K562 (cell line): ENCODE measurements around the gene DLGAP1. TPM values are rescaled to one million over a fixed set of nuclear protein-coding genes. Genes with fewer than 3 reads are reported as not detected.
A peak's percentile ranks its signal among the peaks of the same experiment; 100 is the strongest.

Experiments
- ARID2 ChIP-seq: fragments of 450-650 bp; IDR thresholded peaks from 2 replicates; pipeline ENCODE4 v1.6.1; 2017; ENCODE audit warnings: antibody characterized with exemption, mild to moderate bottlenecking
- C11orf30 ChIP-seq: fragments of 450-650 bp; IDR thresholded peaks from 2 replicates; pipeline ENCODE4 v1.6.1; 2016; ENCODE audit warnings: low read depth, mild to moderate bottlenecking
- DDX20 ChIP-seq: fragments of 450-650 bp; IDR thresholded peaks from 2 replicates; pipeline ENCODE4 v1.6.1; 2016; ENCODE audit warnings: missing genetic modification characterization, low read depth, mild to moderate bottlenecking, missing compliant biosample characterization, moderate library complexity
- ETV5 ChIP-seq: sonication (generic); formaldehyde crosslinking; IDR thresholded peaks from 2 replicates; pipeline ENCODE4 v1.4.0; 2020; ENCODE audit warnings: low read depth, mild to moderate bottlenecking, missing genetic modification reagents
- HNRNPUL1 ChIP-seq: fragments of 200-400 bp; formaldehyde crosslinking; IDR thresholded peaks from 2 replicates; pipeline ENCODE4 v1.6.1; 2017; ENCODE audit warnings: low read length
- LARP7 ChIP-seq: fragments of 450-650 bp; IDR thresholded peaks from 2 replicates; pipeline ENCODE4 v1.6.1; 2016
- NELFE ChIP-seq: IDR thresholded peaks from 2 replicates; pipeline ENCODE4 v1.6.1; 2011; ENCODE audit warnings: mild to moderate bottlenecking; ENCODE audit not compliant: insufficient read depth, insufficient read length
- NFE2 ChIP-seq: IDR thresholded peaks from 2 replicates; pipeline ENCODE4 v1.6.1; 2014; ENCODE audit warnings: antibody characterized with exemption, low read depth
- POLR2B ChIP-seq: fragments of 450-650 bp; IDR thresholded peaks from 2 replicates; pipeline ENCODE4 v1.6.1; 2018; ENCODE audit warnings: low read depth; ENCODE audit not compliant: partially characterized antibody
- RBFOX2 ChIP-seq: fragments of 200-400 bp; formaldehyde crosslinking; IDR thresholded peaks from 2 replicates; pipeline ENCODE4 v1.6.1; 2017; ENCODE audit warnings: low read depth, mild to moderate bottlenecking, low read length, moderate library complexity
- SETDB1 ChIP-seq: IDR thresholded peaks from one replicate; pipeline ENCODE4 v1.6.1; 2012; ENCODE audit warnings: low read length, control low read depth, inconsistent platforms
- TEAD1 ChIP-seq, 2 experiments: fragments of 450-650 bp in 1 of 2; sonication (generic) in 1 of 2; formaldehyde crosslinking; IDR thresholded peaks; 2 replicates each; pipeline versions ENCODE4 v1.4.0 to v1.8.0; 2020 to 2022; ENCODE audit warnings: mild to moderate bottlenecking in 2 of 2, missing genetic modification reagents in 1 of 2
- ZFP1 ChIP-seq: fragments of 450-650 bp; formaldehyde crosslinking; IDR thresholded peaks from 2 replicates; pipeline ENCODE4 v1.4.0; 2020; ENCODE audit warnings: mild to moderate bottlenecking, mixed read lengths
- ZNF217 ChIP-seq: sonication (generic); formaldehyde crosslinking; IDR thresholded peaks from 2 replicates; pipeline ENCODE4 v1.8.0; 2022; ENCODE audit warnings: mild to moderate bottlenecking, missing genetic modification reagents
- ZNF696 ChIP-seq: fragments of 250-450 bp; sonication (Bioruptor Pico); conservative IDR thresholded peaks from 2 replicates; pipeline ENCODE4 v1.4.0; 2020; ENCODE audit warnings: mild to moderate bottlenecking, moderate library complexity
- ZNF76 ChIP-seq: fragments of 250-450 bp; sonication (Bioruptor Pico); IDR thresholded peaks from 2 replicates; pipeline ENCODE4 v1.4.0; 2020; ENCODE audit warnings: mild to moderate bottlenecking, moderate library complexity, borderline replicate concordance
- polyA plus RNA-seq, 8 experiments: library from polyadenylated mRNA; depleted of rRNA in 4 of 8; stranded (reverse) in 5 of 8; unstranded in 3 of 8; fragments of >200 nt; fragmentation: Nextera tagmentation in 2 of 8; fragmentation: Illumina TruSeq in 1 of 8; extraction: Ambion mirVana in 2 of 8; extraction: Trizol in 1 of 8; gene quantifications; 2 replicates each; pipeline versions ENCODE4 v1.2.1 to v1.2.3, GENCODE V29; 2011 to 2014; ENCODE audit warnings: inconsistent platforms in 1 of 8, missing spikeins in 1 of 8
- total RNA-seq, 7 experiments: library from RNA; depleted of rRNA in 6 of 7; stranded (reverse); fragments of >200 nt in 6 of 7; fragmentation: Illumina TruSeq in 2 of 7; extraction: Trizol in 2 of 7; gene quantifications; 2 replicates each; pipeline versions ENCODE4 v1.2.1 to v1.2.3, GENCODE V29; 2011 to 2021; ENCODE audit warnings: low replicate concordance in 1 of 7
- TF ChIP-seq, protein P1 (sequence below): fragments of 450-650 bp; IDR thresholded peaks from 2 replicates; pipeline ENCODE4 v1.6.1; 2016; ENCODE audit warnings: low read depth
- TF ChIP-seq, protein P2 (sequence below): fragments of 450-650 bp; IDR thresholded peaks from 2 replicates; pipeline ENCODE4 v1.6.1; 2016; ENCODE audit warnings: missing biosample characterization, missing genetic modification characterization
- TF ChIP-seq, protein P3 (sequence below): fragments of 250-450 bp; sonication (Bioruptor Pico); IDR thresholded peaks from 2 replicates; pipeline ENCODE4 v1.9.0; 2021; ENCODE audit warnings: mild to moderate bottlenecking
- TF ChIP-seq, protein P4 (sequence below): sonication (generic); formaldehyde crosslinking; IDR thresholded peaks from 2 replicates; pipeline ENCODE4 v1.8.0; 2022; ENCODE audit warnings: mild to moderate bottlenecking, missing genetic modification reagents

The DLGAP1 gene
- total and polyA plus RNA-seq, 9 of the 15 experiments (the other 6 are each of a cell fraction or from before 2014, with no cell fraction given): 0.04 to 0.22 (median 0.08) TPM

DNA sequence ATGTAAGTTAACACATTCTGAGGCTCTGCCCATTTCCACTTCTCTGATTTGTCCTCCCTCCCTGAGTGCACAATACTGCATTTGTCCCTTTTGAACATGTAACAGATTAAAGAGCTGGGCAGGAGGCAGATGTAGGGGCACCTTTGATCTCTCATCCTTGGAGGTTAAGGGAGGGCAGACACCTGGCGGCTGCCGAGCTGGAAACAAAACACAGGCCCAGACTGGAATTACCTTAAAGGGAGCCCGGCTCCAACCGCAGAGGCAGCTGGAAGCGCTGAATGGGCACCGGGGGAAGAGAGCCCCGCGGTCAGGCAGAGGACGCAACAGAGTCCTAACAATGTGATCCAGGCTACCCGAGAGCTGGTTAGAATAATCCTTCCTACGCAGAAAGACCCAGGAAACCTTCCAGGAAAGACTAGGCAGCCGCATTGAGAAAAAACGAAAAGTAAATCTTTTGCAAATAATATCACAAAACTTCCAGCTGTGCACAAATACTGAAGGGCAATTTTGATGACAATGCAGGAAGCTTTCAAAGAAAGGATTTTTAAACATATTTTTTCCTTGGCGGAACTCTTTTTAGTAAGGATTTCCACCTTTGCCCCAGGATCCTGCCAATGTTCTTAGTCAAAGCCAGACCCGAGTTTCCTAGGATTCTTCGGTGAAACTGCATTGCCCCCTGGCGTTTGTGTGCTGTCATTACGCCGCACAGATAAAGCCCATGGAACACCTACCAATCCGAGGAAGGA lies 789.2 kb downstream of the DLGAP1 start (continued):
- TF ChIP-seq, protein P1, sequence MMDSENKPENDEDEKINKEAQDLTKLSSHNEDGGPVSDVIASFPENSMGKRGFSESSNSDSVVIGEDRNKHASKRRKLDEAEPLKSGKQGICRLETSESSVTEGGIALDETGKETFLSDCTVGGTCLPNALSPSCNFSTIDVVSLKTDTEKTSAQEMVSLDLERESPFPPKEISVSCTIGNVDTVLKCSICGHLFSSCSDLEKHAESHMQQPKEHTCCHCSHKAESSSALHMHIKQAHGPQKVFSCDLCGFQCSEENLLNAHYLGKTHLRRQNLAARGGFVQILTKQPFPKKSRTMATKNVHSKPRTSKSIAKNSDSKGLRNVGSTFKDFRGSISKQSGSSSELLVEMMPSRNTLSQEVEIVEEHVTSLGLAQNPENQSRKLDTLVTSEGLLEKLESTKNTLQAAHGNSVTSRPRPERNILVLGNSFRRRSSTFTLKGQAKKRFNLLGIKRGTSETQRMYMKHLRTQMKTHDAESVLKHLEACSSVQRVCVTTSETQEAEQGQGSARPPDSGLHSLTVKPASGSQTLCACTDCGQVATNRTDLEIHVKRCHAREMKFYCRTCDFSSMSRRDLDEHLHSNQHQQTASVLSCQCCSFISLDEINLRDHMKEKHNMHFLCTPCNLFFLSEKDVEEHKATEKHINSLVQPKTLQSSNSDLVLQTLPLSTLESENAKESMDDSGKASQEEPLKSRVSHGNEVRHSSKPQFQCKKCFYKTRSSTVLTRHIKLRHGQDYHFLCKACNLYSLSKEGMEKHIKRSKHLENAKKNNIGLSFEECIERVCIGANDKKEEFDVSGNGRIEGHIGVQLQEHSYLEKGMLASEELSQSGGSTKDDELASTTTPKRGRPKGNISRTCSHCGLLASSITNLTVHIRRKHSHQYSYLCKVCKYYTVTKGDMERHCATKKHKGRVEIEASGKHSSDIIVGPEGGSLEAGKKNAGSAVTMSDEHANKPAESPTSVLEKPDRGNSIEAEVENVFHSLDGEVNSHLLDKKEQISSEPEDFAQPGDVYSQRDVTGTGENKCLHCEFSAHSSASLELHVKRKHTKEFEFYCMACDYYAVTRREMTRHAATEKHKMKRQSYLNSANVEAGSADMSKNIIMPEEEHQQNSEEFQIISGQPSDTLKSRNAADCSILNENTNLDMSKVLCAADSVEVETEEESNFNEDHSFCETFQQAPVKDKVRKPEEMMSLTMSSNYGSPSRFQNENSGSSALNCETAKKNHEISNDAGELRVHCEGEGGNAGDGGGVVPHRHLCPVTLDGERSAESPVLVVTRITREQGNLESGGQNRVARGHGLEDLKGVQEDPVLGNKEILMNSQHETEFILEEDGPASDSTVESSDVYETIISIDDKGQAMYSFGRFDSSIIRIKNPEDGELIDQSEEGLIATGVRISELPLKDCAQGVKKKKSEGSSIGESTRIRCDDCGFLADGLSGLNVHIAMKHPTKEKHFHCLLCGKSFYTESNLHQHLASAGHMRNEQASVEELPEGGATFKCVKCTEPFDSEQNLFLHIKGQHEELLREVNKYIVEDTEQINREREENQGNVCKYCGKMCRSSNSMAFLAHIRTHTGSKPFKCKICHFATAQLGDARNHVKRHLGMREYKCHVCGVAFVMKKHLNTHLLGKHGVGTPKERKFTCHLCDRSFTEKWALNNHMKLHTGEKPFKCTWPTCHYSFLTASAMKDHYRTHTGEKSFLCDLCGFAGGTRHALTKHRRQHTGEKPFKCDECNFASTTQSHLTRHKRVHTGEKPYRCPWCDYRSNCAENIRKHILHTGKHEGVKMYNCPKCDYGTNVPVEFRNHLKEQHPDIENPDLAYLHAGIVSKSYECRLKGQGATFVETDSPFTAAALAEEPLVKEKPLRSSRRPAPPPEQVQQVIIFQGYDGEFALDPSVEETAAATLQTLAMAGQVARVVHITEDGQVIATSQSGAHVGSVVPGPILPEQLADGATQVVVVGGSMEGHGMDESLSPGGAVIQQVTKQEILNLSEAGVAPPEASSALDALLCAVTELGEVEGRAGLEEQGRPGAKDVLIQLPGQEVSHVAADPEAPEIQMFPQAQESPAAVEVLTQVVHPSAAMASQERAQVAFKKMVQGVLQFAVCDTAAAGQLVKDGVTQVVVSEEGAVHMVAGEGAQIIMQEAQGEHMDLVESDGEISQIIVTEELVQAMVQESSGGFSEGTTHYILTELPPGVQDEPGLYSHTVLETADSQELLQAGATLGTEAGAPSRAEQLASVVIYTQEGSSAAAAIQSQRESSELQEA: no peak
- TF ChIP-seq, protein P2, sequence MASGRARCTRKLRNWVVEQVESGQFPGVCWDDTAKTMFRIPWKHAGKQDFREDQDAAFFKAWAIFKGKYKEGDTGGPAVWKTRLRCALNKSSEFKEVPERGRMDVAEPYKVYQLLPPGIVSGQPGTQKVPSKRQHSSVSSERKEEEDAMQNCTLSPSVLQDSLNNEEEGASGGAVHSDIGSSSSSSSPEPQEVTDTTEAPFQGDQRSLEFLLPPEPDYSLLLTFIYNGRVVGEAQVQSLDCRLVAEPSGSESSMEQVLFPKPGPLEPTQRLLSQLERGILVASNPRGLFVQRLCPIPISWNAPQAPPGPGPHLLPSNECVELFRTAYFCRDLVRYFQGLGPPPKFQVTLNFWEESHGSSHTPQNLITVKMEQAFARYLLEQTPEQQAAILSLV (tag): no peak
- TF ChIP-seq ZNF696 (CRISPR knock-in tag) (no peak), ZNF76 (CRISPR knock-in tag) (no peak), RBFOX2 (0 out of 2 replicates have a peak, but pooled peaks have one; percentile 33), ZFP1 (CRISPR knock-in tag) (no peak), SETDB1 (no peak), C11orf30 (no peak), NFE2 (no peak), ZNF217 (no peak), ARID2 (peak; percentile 97), NELFE (no peak), DDX20 (no peak), HNRNPUL1 (no peak), TEAD1 (CRISPR knock-in tag; IDR thresholded peaks at IDR 0.05) (peak in 1 of 2 experiments; percentile 39; a peak in 1 of 4 replicates), POLR2B (no peak), ETV5 (CRISPR knock-in tag) (peak; percentile 68), LARP7 (no peak)
- TF ChIP-seq, protein P3, sequence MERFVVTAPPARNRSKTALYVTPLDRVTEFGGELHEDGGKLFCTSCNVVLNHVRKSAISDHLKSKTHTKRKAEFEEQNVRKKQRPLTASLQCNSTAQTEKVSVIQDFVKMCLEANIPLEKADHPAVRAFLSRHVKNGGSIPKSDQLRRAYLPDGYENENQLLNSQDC: no peak
- TF ChIP-seq, protein P4, sequence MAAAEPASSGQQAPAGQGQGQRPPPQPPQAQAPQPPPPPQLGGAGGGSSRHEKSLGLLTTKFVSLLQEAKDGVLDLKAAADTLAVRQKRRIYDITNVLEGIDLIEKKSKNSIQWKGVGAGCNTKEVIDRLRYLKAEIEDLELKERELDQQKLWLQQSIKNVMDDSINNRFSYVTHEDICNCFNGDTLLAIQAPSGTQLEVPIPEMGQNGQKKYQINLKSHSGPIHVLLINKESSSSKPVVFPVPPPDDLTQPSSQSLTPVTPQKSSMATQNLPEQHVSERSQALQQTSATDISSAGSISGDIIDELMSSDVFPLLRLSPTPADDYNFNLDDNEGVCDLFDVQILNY (CRISPR knock-in tag): no peak
